HPDE6-E6E7 (cell line): Measurements from ENCODE around the gene CSF1R.
"Not testable (repeated sequence)": the region's sequence is repeated elsewhere in the genome, so short reads cannot be mapped to it uniquely, and the experiment has no call there.

Experiments used
- DNase-seq: peaks from one replicate; pipeline ENCODE4 v3.0.0; 2011; ENCODE audit warnings: missing footprints; ENCODE audit errors: extremely low spot score

The CSF1R gene

DNA sequence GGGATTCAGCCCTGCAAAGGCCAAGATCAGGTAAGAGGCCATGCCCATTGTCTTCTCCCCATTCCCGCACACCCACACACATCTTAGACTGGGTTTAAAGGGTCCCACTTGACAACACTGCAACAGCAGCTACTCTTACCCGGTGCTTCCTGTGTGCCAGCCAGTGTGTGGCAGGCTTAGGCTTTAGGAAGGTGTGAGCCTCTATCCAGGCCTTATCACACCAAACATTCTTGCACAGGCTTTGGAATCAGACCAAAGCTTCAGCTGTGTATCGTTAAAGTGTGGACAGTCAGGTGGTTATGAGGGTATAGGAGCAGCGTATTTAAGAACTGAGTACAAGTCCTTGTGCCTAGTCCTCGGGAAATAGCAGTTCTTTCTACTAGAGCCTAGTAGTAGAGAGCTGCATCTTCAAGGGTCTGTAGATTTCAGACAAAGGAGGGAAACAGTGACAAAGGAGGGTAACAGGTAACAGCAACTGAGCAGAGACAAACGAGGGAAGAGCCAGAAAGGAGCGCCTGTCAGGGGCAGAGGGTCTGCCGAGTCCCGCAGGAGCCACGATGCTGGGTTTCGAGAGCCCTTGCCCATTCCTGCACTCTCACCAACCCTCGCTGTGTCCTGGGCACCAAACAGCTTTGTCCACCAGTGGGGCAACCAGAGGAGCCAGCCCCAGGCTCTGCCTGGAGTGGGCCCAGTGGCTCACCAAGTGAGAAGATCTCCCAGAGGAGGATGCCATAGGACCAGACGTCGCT, 30.9 kb downstream of the CSF1R start:
- no peak for DNase-seq

DNA sequence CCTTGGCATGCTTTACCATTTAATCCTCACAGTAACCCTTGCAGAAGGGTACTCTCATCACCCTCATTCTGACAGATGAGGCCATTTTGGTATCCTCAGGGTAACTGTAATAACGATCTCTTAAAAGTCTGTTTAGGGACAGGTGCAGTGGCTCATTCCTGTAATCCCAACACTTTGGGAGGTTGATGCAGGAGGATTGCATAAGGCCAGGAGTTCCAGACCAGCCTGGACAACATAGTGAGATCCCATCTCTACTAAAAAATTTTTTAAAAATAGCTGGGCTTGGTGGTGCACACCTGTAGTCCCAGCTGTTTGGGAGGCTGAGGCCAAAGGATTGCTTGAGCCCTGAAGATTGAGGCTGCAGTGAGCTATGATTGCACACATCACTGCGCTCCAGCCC, 31.8 kb downstream of the CSF1R start:
- no peak for DNase-seq

DNA sequence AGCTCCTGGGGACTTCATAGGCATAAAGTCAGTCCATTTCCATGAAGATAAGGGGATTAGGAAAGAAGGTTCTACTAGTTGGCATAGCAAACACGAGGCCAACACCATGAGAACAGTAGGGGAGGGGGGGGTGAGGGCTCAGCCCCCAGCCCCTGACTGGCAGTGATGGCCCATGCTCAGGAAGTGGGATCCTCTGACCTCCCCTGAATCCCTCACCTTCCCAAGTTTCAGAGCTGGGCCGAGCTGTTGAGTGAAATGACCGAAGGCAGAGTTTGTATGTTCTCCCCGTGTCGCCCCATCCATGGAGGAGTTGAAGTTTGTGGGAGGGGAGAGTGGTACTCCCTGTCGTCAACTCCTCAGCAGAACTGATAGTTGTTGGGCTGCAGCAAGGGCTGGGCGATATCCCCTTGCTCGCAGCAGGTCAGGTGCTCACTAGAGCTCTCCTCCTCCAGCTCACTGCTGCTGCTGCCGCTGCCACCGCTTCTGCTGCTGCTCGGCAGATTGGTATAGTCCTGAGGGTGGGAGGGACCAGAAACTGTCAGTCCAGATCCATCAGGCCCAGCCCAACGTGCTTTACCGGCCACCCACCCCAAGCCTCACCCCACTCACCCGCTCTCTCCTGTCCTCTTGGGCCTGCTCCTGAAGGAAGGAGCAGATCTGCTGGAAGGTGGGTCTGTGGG, 32.5 kb downstream of the CSF1R start:
- no peak for DNase-seq

DNA sequence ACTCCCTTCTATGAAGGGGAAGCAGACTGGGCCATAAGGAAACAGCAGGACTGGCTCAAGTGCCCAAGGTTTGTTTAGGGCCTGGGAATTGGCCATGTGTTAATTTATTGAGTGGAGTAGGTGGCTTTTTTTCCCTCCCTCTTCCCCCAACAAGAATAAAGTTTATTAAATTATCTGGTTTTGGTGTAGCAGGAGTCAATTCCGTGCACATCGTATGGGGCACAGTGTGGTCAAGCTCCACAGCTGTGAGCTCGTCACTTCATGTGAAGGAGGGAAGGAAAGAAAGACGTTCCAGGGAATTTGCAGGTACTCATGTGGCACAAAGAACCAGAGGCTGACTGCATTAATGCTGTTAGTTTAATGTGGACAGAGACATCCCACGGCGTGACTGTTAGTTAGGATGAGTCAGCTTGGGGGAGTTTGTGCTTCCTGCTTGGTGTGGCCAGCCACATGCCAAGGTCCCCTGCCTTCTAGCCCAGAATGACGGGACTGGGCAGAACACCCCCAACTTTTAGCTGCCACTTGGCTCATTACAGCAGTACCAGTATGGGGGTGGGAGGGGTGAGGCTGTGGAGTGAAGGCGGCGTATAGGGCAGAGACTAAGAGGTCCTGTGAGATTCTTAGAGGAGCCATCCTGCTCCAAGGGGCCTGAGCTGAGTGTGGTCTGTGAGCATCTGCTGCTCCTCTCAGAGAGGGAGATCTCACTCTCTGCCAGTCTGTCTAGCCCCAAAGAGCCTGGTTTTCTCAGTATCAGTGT, 33.2 kb downstream of the CSF1R start:
- no peak for DNase-seq

DNA sequence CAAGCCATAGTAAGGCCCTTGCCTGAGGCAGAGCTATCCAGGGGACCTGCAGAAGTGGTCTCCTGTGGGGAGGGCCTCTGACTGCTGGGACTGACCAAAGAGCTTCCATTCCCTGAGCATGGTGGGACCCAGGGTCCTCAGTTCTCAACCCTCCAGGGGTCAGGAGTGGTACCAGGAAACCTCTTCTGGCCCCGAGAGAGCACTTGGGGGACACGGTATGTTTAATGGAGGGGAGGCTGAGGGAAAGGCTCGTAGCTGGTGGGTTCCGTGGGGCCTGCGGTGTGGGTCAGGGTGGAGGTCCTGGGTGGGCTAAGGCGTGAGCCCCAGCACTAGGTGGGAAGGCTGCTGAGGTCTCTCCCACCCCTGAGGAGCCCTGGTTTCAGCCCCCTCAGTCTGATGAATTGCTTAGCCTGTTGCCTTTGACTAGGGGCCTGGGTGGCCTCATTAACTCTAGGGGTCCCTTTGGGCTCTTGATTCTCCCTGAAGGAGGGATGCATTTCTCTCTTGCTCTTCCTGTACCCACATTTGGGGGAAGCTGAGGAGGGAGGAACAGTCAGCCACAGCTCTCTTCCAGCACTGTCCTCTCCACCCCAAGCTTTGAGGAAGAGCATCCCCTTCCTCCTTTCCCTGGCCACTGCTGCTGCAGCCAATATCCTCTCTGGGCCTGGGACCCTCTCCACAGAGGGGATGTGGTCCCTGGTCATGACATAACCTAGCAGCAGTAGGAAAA, 34.0 kb downstream of the CSF1R start:
- DNase-seq: no peak

DNA sequence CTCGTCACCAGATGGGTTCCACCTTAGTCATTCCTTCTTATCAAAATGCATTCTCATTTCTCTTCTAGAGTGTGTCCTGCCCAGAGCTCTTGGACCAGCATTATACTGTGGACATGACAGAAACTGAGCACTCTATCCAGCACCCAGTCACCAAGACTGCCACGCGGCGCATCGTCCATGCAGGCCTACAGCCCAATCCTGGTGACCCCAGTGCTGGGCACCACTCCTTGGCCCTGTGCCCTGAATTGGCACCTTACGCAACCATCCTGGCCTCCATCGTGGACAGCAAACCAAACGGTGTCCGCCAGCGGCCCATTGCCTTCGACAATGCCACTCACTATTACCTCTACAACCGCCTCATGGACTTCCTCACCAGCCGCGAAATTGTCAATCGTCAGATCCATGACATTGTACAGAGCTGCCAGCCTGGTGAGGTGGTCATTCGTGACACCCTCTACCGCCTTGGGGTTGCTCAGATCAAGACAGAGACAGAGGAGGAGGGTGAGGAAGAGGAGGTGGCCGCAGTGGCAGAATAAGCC, 34.6 kb downstream of the CSF1R start:
- DNase-seq: no peak

DNA sequence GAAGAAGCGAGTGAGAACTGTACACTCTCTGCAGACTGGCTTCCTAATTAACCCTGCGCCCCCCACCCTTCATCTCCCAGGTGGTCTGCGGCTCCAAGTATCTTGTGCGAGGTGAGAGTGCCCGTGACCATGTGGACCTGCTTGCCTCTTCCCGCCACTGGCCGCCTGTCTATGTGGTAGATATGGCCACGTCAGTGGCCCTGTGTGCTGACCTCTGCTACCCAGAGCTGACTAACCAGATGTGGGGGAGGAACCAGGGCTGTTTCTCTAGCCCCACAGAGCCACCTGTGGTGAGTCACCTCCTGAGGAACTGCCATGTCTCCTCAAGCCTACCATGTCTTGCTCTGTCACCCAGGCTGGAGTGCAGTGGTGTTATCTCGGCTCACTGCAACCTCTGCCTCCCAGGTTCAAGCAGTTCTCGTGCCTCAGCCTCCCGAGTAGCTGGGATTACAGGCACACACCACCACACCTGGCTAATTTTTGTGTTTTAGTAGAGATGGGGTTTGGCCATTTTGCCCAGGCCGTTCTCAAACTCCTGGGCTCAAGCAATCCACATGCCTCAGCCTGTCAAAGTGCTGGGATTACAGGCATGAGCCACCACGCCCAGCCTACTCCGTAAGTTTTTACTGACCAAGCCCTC, 36.1 kb downstream of the CSF1R start:
- DNase-seq: peak; percentile 99

DNA sequence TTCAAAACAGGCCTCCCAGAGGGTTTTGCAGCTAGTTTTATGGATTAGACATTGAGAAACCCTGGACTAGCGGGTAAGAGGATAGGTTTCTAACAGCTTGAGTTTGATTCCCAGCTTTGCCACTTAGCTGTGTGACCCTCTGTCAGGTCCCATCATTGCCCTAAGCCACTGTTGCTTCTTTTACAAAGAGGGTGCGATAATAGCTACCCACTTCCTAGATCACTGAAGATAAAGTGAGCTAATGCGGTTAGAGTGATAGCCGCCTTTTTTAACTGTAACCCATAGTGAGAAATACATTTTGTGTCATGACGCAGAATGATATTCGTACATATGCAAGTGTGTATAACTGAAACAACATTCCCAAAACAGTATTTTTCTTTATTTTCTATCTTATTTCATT, 40.3 kb downstream of the CSF1R start:
- DNase-seq: no peak

DNA sequence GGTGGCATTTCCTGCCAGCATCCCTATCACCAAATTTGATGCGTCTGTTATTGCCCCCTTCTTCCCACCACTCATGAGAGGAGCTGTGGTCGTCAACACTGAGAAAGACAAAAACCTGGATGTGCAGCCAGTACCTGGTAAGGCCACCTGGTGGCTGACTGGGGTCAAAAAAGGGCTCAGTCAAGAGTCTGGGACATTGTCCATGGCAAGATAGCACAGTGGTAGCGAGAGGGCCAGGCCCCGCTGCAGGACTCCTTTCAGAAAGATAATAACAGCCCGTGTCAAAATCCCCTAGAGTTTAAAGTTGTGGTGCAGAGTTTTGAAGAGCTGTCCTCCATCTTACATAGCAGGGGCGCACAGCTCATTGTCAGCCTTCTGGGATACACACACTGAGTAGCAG, 40.8 kb downstream of the CSF1R start:
- no peak for DNase-seq

DNA sequence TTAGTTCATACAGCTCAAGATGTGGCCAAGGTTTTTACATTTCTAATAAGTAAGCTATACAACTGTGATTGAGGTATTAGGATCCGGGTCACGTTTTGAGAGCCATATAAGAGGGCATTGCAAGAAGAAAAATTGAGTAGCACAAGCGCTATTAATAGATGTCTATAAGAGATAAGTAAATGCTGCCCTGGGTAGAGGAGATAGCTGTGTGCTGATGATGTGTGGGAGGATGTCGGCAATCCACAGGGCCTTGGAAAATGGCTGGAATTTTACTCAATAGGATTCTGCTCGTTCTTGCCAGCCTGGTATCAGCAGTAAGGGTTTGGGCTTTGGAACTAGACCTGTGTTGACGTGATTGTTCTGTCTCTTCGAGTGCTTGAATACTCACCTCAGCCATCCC, 41.6 kb downstream of the CSF1R start:
- DNase-seq: no peak

DNA sequence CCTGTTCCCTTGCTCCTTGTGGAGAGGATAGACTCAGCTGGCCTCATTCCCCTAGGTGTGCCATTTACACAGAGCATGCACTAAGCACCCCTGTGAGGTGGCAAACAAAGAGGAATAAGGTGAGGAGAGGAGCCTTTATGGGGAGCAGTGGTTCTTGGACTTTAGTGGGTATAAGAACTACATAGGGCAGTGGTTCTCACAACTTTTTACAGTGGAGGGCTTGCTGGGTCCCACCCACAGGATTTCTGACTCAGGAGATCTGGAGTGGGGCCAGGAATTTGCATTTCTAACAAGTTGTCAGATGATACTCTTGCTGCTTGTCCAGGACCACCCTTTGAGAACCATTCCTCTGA, 42.0 kb downstream of the CSF1R start:
- DNase-seq: no peak

DNA sequence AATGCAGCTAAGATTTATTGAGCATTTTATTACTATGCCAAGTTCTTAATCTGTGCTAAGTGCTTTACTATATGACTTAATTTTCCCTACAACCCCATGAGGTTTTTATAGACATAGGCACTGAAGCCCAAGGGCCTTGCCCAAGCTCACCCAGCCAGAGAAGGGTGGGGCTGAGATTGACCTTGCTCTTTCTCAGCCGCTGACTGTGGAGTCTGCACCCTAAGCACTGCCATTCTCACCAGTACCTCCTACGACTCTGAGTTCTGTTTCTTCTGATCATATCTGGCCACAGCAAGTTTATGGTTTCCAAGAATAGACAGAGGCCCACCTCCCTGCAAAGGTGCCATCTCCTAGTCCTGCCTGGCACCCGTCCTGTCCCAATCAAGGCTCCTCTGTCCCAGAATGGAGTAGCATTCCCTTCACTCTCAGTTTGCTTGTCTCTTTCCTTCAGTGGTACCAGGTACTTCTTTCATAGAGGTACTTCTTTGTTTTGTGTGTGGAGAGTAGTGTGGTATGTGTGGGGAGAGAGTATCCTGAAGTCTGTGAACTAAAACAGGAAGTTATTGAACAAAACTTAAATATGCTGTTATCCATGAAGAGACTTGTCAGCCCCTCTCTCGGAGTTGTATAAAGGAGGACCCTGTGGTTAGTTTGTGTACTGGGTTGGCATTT, 42.6 kb downstream of the CSF1R start:
- DNase-seq: no peak

DNA sequence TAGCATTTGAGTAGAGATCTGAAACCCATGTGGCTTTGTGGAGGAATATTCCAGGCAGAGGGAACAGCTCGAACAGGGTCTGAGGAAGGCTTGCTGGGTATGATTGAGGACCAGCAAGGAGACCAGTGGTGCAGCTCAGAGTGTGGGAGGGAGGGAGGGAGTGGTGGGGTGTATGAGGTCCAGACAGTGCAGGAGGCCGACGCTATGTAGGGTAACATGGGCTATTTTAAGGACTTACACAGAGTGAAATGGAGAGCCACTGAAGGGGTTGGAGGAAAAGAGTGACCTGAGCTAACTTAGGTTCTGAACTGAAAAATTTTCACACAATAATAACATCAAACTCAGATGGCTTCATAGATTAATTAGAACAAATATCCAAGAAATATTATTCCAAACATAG, 43.9 kb downstream of the CSF1R start:
- DNase-seq: no peak

DNA sequence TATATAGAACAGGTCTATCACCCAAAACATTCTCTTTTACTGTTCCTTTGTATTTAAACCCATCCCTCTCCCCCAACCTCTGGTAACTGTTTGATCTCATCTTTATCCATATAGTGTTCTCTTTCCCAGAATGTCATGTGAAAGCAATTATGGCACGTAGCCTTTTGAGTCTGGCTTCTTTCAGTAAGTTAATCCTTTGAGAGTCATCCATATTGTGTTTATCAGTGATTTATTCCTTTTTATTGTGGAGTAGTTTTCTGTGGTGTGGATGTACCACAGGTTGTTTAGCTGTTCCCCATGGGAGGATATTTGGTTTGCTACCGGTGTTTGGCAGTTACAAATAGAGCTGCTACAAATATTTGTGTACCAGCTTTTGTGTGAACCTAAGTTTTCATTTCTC, 47.8 kb downstream of the CSF1R start:
- no peak for DNase-seq

DNA sequence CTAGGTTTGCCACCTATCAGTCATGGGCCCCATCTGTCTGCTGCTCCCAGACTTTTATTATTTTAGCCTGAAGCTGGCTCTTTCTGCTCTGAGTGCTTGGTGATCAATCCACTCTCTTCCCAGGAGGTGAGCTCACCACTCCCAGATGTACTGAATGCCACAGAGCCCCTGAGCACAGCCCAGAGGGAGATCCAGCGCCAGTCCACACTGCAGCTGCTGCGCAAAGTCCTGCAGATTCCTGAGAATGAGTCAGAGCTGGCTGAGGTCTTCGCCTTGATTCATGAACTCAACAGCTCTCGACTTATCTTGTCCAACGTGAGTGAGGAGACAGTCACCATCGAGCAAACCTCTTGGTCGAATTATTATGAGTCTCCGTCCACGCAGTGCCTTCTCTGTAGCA, 49.8 kb downstream of the CSF1R start:
- peak; percentile 95 for DNase-seq

DNA sequence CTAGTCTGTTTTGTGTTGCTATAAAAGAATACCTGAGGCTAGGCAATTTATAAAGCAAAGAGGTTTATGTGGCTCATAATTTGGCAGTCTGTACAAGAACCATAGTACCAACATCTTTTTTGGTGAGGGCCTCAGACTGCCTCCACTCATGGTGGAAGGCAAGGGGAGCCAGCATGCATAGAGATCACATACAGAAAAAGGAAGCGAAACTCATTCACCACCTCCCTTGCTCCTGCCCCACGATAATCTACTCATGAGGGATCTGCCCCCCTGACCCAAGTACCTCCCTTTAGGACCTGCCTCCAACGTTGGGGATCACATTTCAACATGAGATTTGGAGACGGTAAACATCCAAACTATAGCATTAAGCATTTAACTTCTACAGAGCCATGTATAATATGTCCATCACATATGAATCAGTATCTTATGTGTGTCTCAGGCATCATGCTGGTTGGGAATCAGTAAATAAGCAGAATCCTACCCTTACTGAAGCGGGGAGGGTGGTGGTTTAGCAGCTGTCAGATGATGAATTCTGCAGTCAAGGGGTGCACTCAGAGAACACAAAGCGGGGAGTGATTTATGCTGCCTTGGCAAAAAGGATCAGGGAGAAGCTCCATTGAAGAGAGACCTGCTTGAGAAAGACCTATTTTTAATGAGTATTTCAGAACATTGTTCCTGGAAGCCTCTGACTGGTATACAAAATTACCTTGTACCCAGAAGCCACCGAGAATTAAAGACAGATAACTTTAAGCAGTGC, 51.0 kb downstream of the CSF1R start:
- DNase-seq: no peak

DNA sequence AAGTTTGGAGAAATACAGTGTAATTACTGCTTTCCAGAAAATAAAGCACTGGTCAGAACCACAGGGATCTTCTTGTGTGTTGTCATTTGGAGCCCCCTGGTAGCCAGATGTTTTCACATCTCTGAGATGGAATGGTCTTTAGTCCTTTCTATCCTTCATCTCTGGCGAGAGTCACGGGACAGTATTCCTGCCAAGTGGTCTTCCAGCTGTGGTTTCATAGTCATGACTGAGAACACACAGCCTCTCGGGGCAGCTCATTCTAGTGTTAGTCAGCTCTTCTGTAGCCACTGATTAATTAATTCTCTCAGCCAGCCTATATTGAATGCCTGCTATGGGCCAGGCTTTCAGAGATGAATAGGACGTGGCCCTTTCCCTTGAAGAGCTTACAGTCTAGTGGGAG, 51.7 kb downstream of the CSF1R start:
- DNase-seq: no peak

DNA sequence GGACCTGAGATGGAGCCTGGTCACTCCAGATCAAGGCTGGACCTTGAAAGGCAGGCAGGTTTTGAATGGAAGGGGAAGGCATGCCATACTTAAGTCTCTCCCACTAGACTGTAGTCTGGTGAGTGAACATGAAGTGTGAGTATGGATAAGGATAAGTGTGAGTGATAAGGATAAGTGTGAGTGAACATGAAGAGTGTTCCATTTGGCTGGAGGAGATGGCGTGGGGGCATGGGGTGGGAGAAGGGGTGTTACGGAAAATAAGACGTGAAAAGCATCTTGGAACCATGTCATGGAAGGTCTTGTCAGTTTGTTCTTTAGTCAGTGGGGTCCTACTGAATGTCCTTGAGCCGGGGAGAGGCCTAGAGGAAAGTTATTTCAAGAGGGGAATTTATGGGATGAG, 53.0 kb downstream of the CSF1R start:
- DNase-seq: no peak

DNA sequence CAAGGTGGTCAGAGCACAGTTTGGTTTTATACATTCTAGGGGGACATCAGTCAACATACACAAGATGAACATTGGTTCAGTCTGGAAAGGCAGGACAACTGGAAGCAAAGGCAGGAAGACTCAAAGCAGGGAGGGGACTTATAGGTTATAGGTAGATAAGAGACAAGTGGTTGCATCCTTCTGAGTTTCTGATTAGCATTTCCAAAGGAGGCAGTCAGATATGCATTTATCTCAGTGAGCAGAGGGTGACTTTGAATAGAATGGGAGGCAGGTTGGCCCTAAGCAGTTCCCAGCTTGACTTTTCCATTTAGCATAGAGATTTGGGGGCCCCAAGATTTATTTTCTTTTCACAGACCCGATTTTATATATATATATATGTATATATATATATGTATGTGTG, 58.3 kb downstream of the CSF1R start:
- not testable (repeated sequence) for DNase-seq

DNA sequence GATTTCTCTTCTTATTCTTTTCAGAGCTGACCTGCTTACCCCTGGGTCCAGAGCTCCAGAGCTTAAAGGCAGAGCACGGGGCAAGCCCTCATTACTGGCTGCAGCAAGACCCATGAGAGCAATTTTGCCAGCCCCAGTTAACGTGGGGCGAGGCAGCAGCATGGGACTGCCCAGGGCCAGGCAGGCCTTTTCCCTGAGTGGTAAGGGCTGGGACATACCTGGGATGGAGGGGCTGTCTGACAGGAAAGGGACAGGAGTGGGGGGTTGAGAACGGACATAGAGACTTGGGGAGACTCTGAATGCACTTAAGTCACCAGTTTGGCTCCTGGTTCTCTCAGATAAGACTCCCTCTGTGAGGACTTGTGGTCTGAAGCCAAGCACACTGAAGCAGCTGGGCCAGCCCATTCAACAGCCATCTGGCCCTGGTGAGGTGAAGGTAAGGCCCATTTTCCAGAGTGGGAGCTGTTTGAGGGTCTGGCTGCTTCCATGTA, 59.6 kb downstream of the CSF1R start:
- no peak for DNase-seq
